IMR-90 (cell line): ENCODE data around the gene MBOAT1. TPM values are rescaled to one million over a fixed set of nuclear protein-coding genes. Genes with fewer than 3 reads are reported as not detected.

Experiments
- ATAC-seq: fragments of 200-7000 bp; cut with Tn5 transposase; 2 replicates; pipeline ENCODE4 v1.9.1; 2020; ENCODE audit warnings: low read depth, mild to moderate bottlenecking, moderate library complexity
- BruUV-seq: library from RNA; stranded (reverse); fragments of 400-500 nt; replicated peaks from 2 replicates; lab custom pipeline; 2021; lab: Mats Ljungman, UMichigan
- CTCF ChIA-PET: fragments of 300-600 bp; formaldehyde crosslinking; extraction: SDS; loops from one replicate; lab custom pipeline; 2021; ENCODE audit warnings: antibody characterized with exemption; lab: Yijun Ruan, JAX
- POLR2A ChIA-PET: fragments of 300-600 bp; sonication (Branson Sonifier 250); formaldehyde crosslinking; loops from one replicate; lab custom pipeline; 2022; ENCODE audit warnings: antibody characterized with exemption; ENCODE audit not compliant: unreplicated experiment; lab: Charles Lee
- DNase-seq: peaks from one replicate; pipeline ENCODE4 v3.0.0; 2013
- H2AFZ ChIP-seq: replicated peaks from 2 replicates; pipeline ENCODE3; 2013; ENCODE audit warnings: low read length, mild to moderate bottlenecking; ENCODE audit not compliant: poor library complexity
- H2AK5ac ChIP-seq: 2 replicates; pipeline ENCODE4 v1.6.1; 2013; ENCODE audit warnings: low read depth, low read length, inconsistent platforms
- H2AK9ac ChIP-seq: replicated peaks from 2 replicates; pipeline ENCODE3; 2013; ENCODE audit warnings: mild to moderate bottlenecking, low read depth, low read length, moderate library complexity; ENCODE audit not compliant: poor library complexity
- H2BK120ac ChIP-seq: 2 replicates; pipeline ENCODE4 v1.6.1; 2013; ENCODE audit warnings: low read depth, low read length, inconsistent platforms
- H2BK15ac ChIP-seq: 3 replicates; pipeline ENCODE4 v1.6.1; 2013; ENCODE audit warnings: low read depth, low read length, inconsistent platforms
- H2BK20ac ChIP-seq: 2 replicates; pipeline ENCODE4 v1.6.1; 2013; ENCODE audit warnings: low read depth, mild to moderate bottlenecking, inconsistent platforms, low read length, moderate library complexity
- H2BK5ac ChIP-seq: 2 replicates; pipeline ENCODE4 v1.6.1; 2013; ENCODE audit warnings: mild to moderate bottlenecking, low read depth, low read length, inconsistent platforms; ENCODE audit not compliant: poor library complexity, severe bottlenecking
- H3K14ac ChIP-seq: replicated peaks from 2 replicates; pipeline ENCODE4 v1.6.1; 2013; ENCODE audit warnings: low read depth, low read length, inconsistent platforms
- H3K18ac ChIP-seq: 2 replicates; pipeline ENCODE4 v1.6.1; 2013; ENCODE audit warnings: low read depth, low read length, control low read depth
- H3K23ac ChIP-seq: 2 replicates; pipeline ENCODE4 v1.6.1; 2013; ENCODE audit warnings: low read depth, low read length, inconsistent platforms
- H3K27ac ChIP-seq: 2 replicates; pipeline ENCODE4 v1.5.1; 2013; ENCODE audit warnings: mild to moderate bottlenecking, control low read depth, low read length; ENCODE audit not compliant: insufficient read depth
- H3K27me3 ChIP-seq: 2 replicates; pipeline ENCODE4 v1.6.1; 2013; ENCODE audit warnings: low read length; ENCODE audit not compliant: control insufficient read depth, insufficient read depth
- H3K36me3 ChIP-seq: 2 replicates; pipeline ENCODE4 v1.6.1; 2013; ENCODE audit warnings: low read length, mixed read lengths; ENCODE audit not compliant: control insufficient read depth, insufficient read depth
- H3K4ac ChIP-seq: 2 replicates; pipeline ENCODE4 v1.6.1; 2013; ENCODE audit warnings: low read depth, low read length, inconsistent platforms
- H3K4me1 ChIP-seq: 2 replicates; pipeline ENCODE4 v1.6.1; 2013; ENCODE audit warnings: low read length, mixed read lengths; ENCODE audit not compliant: control insufficient read depth, insufficient read depth
- H3K4me2 ChIP-seq: 2 replicates; pipeline ENCODE4 v1.6.1; 2013; ENCODE audit warnings: low read depth, mild to moderate bottlenecking, control low read depth, low read length, moderate library complexity
- H3K4me3 ChIP-seq: 2 replicates; pipeline ENCODE4 v1.5.1; 2013; ENCODE audit warnings: low read depth, mild to moderate bottlenecking, control low read depth, low read length, moderate library complexity; ENCODE audit not compliant: insufficient read depth
- H3K56ac ChIP-seq: 2 replicates; pipeline ENCODE4 v1.6.1; 2013; ENCODE audit warnings: low read length, inconsistent platforms; ENCODE audit not compliant: insufficient read depth; ENCODE audit errors: extremely low read depth
- H3K79me1 ChIP-seq, 2 experiments: 2 replicates each; pipeline ENCODE4 v1.6.1; 2013; ENCODE audit warnings: low read length in 2 of 2, inconsistent platforms in 1 of 2, low read depth in 1 of 2
- H3K9ac ChIP-seq: 2 replicates; pipeline ENCODE4 v1.6.1; 2013; ENCODE audit warnings: low read depth, low read length, control low read depth
- H3K9me1 ChIP-seq: 2 replicates; pipeline ENCODE4 v1.6.1; 2013; ENCODE audit warnings: low read length, inconsistent platforms; ENCODE audit not compliant: insufficient read depth
- H3K9me3 ChIP-seq: 2 replicates; pipeline ENCODE4 v1.6.1; 2013; ENCODE audit warnings: low read length; ENCODE audit not compliant: control insufficient read depth, insufficient read depth
- H4K20me1 ChIP-seq: 2 replicates; pipeline ENCODE4 v1.6.1; 2013; ENCODE audit warnings: low read length, inconsistent platforms; ENCODE audit not compliant: insufficient read depth
- H4K5ac ChIP-seq: 2 replicates; pipeline ENCODE4 v1.6.1; 2013; ENCODE audit warnings: mild to moderate bottlenecking, low read depth, low read length, control low read depth
- H4K8ac ChIP-seq, 2 experiments: 2 replicates each; pipeline ENCODE4 v1.6.1; 2013; ENCODE audit warnings: low read depth in 2 of 2, low read length in 2 of 2, control low read depth in 1 of 2, inconsistent platforms in 1 of 2
- H4K91ac ChIP-seq: 2 replicates; pipeline ENCODE4 v1.6.1; 2013; ENCODE audit warnings: low read depth, low read length, inconsistent platforms; ENCODE audit not compliant: insufficient read depth
- BHLHE40 ChIP-seq: fragments of 150-350 bp; IDR thresholded peaks from 2 replicates; pipeline ENCODE4 v1.6.1; 2016; ENCODE audit warnings: mild to moderate bottlenecking, low read depth, low read length
- CEBPB ChIP-seq: IDR thresholded peaks from 2 replicates; pipeline ENCODE4 v1.6.1; 2012; ENCODE audit warnings: low read depth, low read length, improper control_type of control experiment
- CHD1 ChIP-seq: IDR thresholded peaks from 2 replicates; pipeline ENCODE4 v1.6.1; 2012; ENCODE audit warnings: low read depth, low read length, improper control_type of control experiment
- ELK1 ChIP-seq: fragments of 150-350 bp; IDR thresholded peaks from 2 replicates; pipeline ENCODE4 v1.6.1; 2016; ENCODE audit warnings: low read depth, mild to moderate bottlenecking, low read length, moderate library complexity, borderline replicate concordance
- FOS ChIP-seq: fragments of 150-350 bp; IDR thresholded peaks from 2 replicates; pipeline ENCODE4 v1.6.1; 2016; ENCODE audit warnings: low read depth, low read length
- MAFK ChIP-seq: IDR thresholded peaks from 2 replicates; pipeline ENCODE4 v1.6.1; 2012; ENCODE audit warnings: low read depth, low read length, improper control_type of control experiment
- MAZ ChIP-seq: IDR thresholded peaks from 2 replicates; pipeline ENCODE4 v1.6.1; 2012; ENCODE audit warnings: low read depth, mild to moderate bottlenecking, low read length, improper control_type of control experiment, moderate library complexity, borderline replicate concordance
- MXI1 ChIP-seq: IDR thresholded peaks from 2 replicates; pipeline ENCODE4 v1.6.1; 2012; ENCODE audit warnings: low read depth, mild to moderate bottlenecking, low read length, moderate library complexity, borderline replicate concordance
- NFE2L2 ChIP-seq: fragments of 150-350 bp; IDR thresholded peaks from 2 replicates; pipeline ENCODE4 v1.6.1; 2016; ENCODE audit warnings: low read depth, mild to moderate bottlenecking, low read length
- POLR2A ChIP-seq: IDR thresholded peaks from 2 replicates; pipeline ENCODE4 v1.6.1; 2012; ENCODE audit warnings: mild to moderate bottlenecking, low read depth, low read length
- RAD21 ChIP-seq: IDR thresholded peaks from 2 replicates; pipeline ENCODE4 v1.6.1; 2012; ENCODE audit warnings: low read length, improper control_type of control experiment
- RCOR1 ChIP-seq: IDR thresholded peaks from 2 replicates; pipeline ENCODE4 v1.6.1; 2012; ENCODE audit warnings: mild to moderate bottlenecking, low read length, improper control_type of control experiment; ENCODE audit not compliant: insufficient replicate concordance
- RFX5 ChIP-seq: IDR thresholded peaks from 2 replicates; pipeline ENCODE4 v1.8.0; 2012; ENCODE audit warnings: low read depth, mild to moderate bottlenecking, low read length, moderate library complexity
- SMC3 ChIP-seq: fragments of 150-350 bp; IDR thresholded peaks from 2 replicates; pipeline ENCODE4 v1.6.1; 2016; ENCODE audit warnings: low read depth, mild to moderate bottlenecking, antibody characterized with exemption, low read length, moderate library complexity
- USF2 ChIP-seq: fragments of 150-350 bp; IDR thresholded peaks from 2 replicates; pipeline ENCODE4 v1.6.1; 2017; ENCODE audit warnings: mild to moderate bottlenecking, antibody characterized with exemption, low read length, low read depth
- WGBS, 2 experiments: methylation state at CpG; one replicate each; pipeline versions ENCODE4 v1.1.5 to v1.1.7; 2013; ENCODE audit warnings: missing lambda C conversion rate in 2 of 2; ENCODE audit not compliant: insufficient read length in 1 of 2; ENCODE audit errors: extremely low coverage in 2 of 2; 5-methylcytosine and 5-hydroxymethylcytosine counted together
- dilution Hi-C: fragments of 300-500 bp; cut with HindIII; formaldehyde crosslinking; loops from one replicate; pipeline ENCODE4 v1.14.3; 2018; ENCODE audit warnings: low sequenced_read_pairs; ENCODE audit not compliant: unreplicated experiment
- in situ Hi-C: fragments of 300-500 bp; cut with MboI; formaldehyde crosslinking; loops from 3 replicates; pipeline ENCODE4 v1.14.3; 2019; ENCODE audit warnings: low sequenced_read_pairs, inconsistent platforms, mixed read lengths
- intact Hi-C: fragments of 100-400 bp; cut with micrococcal nuclease; formaldehyde crosslinking; loops from 2 replicates; pipeline ENCODE4 v1.10.0; 2022
- polyA plus RNA-seq, 3 experiments: library from polyadenylated mRNA; depleted of rRNA; stranded (reverse); fragments of >200 nt; gene quantifications; 2 replicates each; pipeline ENCODE4 v1.2.3, GENCODE V29; 2012; ENCODE audit warnings: low replicate concordance in 1 of 3
- total RNA-seq: library from RNA; depleted of rRNA; stranded (reverse); fragments of >200 nt; gene quantifications from 2 replicates; pipeline ENCODE4 v1.2.3, GENCODE V29; 2012
- TF ChIP-seq, protein P1 (sequence below): conservative IDR thresholded peaks from 2 replicates; pipeline ENCODE4 v1.5.1; 2012; ENCODE audit warnings: mild to moderate bottlenecking, low read depth, low read length, improper control_type of control experiment

MBOAT1 gene
- total and polyA plus RNA-seq, 2 of the 4 experiments (the other 2 are of a cell fraction) = 1.6 to 4.7 TPM

DNA sequence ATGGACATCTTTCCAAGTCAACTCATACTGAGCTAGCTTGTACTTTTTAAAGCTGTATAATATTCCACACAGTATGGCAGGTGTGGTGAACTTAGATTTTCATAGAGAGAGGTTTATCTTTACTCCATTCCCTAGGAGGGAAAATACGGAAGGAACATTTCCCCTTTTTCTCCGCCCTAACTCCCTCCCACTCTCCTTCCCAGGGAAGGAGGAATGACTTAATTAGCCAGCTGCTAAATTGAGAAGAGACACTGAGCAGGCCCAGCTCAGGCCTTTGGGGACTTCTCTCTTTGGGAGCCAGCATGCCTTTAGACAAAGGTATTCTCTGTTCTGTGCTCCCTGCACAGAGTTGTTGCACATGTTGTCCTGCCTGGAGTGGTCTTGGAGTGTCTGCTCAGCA is 46.1 kb downstream of the MBOAT1 start:
- no peak overlapping the region for H4K8ac ChIP-seq
- no peak overlapping the region for H2BK20ac ChIP-seq
- H3K14ac ChIP-seq = no peak overlapping the region
- no peaks in the 10 kb centered on the region for H3K4me1 ChIP-seq
- H3K23ac ChIP-seq = no peak overlapping the region
- no peaks in the 10 kb centered on the region; a peak in 1 of 4 replicates for H3K79me1 ChIP-seq
- no TSS peak for BruUV-seq
- H3K9ac ChIP-seq = no peak overlapping the region
- no peak overlapping the region for H3K4me2 ChIP-seq
- H3K27ac ChIP-seq = no peak overlapping the region
- no peak overlapping the region for H4K5ac ChIP-seq
- H3K4ac ChIP-seq = no peak overlapping the region
- H3K56ac ChIP-seq = no peak overlapping the region
- no peak overlapping the region for H2BK15ac ChIP-seq
- H2AK9ac ChIP-seq = no peak overlapping the region
- H2BK5ac ChIP-seq = no peak overlapping the region
- no peak overlapping the region for H2AK5ac ChIP-seq
- no peak overlapping the region for H3K18ac ChIP-seq
- H4K91ac ChIP-seq = no peak overlapping the region
- H3K4me3 ChIP-seq = no peak overlapping the region
- CTCF ChIA-PET = interaction anchor here (0.5 kb wide), 1 partner anchor 11 kb away, joined by 3 read pairs; no protein-coding TSS in a partner anchor
- H3K9me1 ChIP-seq = no peaks in the 10 kb centered on the region
- no peaks in the 10 kb centered on the region for H3K36me3 ChIP-seq
- intact Hi-C loops (no loop called here), dilution Hi-C loops (no loop called here), in situ Hi-C loops (no loop called here)
- DNase-seq (no peak), ATAC-seq (no peak)
- WGBS, 2 experiments = no CpG with 5 or more reads among the region's 2 CpGs
- H4K20me1 ChIP-seq = no peaks in the 10 kb centered on the region
- TF ChIP-seq RCOR1 (no peak), SMC3 (no peak), MAZ (no peak), FOS (no peak), BHLHE40 (no peak), ELK1 (no peak), RFX5 (no peak), MAFK (no peak), CHD1 (no peak), CEBPB (no peak), POLR2A (no peak), NFE2L2 (no peak), USF2 (no peak), MXI1 (no peak), RAD21 (no peak)
- TF ChIP-seq, protein P1, sequence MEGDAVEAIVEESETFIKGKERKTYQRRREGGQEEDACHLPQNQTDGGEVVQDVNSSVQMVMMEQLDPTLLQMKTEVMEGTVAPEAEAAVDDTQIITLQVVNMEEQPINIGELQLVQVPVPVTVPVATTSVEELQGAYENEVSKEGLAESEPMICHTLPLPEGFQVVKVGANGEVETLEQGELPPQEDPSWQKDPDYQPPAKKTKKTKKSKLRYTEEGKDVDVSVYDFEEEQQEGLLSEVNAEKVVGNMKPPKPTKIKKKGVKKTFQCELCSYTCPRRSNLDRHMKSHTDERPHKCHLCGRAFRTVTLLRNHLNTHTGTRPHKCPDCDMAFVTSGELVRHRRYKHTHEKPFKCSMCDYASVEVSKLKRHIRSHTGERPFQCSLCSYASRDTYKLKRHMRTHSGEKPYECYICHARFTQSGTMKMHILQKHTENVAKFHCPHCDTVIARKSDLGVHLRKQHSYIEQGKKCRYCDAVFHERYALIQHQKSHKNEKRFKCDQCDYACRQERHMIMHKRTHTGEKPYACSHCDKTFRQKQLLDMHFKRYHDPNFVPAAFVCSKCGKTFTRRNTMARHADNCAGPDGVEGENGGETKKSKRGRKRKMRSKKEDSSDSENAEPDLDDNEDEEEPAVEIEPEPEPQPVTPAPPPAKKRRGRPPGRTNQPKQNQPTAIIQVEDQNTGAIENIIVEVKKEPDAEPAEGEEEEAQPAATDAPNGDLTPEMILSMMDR = no peak
- POLR2A ChIA-PET = no interaction called here
- no peak overlapping the region for H2AFZ ChIP-seq
- H3K27me3 ChIP-seq = no peaks in the 10 kb centered on the region
- no peaks in the 10 kb centered on the region for H3K9me3 ChIP-seq
- H2BK120ac ChIP-seq = no peak overlapping the region
